ENCODE results near the gene FCN1.

DNA sequence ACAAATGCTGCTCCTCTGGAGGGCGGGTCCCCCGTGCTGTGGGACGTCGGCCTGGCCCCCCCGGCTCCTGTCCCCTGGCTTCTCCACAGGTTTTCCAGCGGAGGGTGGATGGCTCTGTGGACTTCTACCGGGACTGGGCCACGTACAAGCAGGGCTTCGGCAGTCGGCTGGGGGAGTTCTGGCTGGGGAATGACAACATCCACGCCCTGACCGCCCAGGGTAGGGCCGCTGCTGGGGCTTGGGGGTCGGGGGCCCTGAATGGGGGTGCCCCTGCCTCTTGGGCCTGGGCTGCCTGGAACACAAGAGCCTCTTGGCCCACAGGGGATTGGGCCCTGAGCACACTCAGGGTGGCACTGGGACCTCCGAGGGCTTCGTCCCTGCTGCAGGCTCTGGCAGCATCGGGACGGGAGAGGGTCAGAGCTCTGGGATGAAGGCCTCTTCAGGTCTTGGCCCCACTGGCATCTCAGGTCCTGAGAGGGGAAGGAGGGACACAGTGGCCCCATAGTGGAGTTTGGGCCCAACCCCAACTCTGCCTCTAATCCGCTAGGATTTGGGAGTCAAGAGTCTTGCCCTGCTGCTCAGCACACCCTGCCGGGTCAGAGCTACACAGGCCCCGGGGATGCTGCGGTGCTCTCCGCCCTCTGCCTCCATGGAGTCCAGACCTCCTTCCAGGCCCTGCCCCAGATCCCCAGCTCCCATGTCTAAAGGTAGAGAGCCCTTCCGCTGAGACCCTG, 31.9 kb downstream of the FCN1 start:
- TF ChIP-seq, protein P1, sequence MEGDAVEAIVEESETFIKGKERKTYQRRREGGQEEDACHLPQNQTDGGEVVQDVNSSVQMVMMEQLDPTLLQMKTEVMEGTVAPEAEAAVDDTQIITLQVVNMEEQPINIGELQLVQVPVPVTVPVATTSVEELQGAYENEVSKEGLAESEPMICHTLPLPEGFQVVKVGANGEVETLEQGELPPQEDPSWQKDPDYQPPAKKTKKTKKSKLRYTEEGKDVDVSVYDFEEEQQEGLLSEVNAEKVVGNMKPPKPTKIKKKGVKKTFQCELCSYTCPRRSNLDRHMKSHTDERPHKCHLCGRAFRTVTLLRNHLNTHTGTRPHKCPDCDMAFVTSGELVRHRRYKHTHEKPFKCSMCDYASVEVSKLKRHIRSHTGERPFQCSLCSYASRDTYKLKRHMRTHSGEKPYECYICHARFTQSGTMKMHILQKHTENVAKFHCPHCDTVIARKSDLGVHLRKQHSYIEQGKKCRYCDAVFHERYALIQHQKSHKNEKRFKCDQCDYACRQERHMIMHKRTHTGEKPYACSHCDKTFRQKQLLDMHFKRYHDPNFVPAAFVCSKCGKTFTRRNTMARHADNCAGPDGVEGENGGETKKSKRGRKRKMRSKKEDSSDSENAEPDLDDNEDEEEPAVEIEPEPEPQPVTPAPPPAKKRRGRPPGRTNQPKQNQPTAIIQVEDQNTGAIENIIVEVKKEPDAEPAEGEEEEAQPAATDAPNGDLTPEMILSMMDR (IDR thresholded peaks at IDR 0.05), result no peak
- no peak for TF ChIP-seq POLR2A (IDR thresholded peaks at IDR 0.05)
